Large intestine (tissue), 3 donors: ENCODE data around the gene SHC1. TPM values are rescaled to one million over a fixed set of nuclear protein-coding genes. Genes with fewer than 3 reads are reported as not detected.

Source experiments
- DNase-seq, 2 donors: peaks; one replicate each; pipeline versions ENCODE4 v3.0.0 to v3.0.0-alpha.2; 2013
- H3K27ac ChIP-seq: one replicate; pipeline ENCODE4 v1.5.1; 2013; ENCODE audit warnings: low read length
- H3K27me3 ChIP-seq: 2 replicates; pipeline ENCODE4 v1.6.1; 2013; ENCODE audit warnings: low read length; ENCODE audit not compliant: control insufficient read depth, insufficient read depth
- H3K36me3 ChIP-seq: 2 replicates; pipeline ENCODE4 v1.6.1; 2013; ENCODE audit warnings: low read length; ENCODE audit not compliant: control insufficient read depth, insufficient read depth
- H3K4me1 ChIP-seq: one replicate; pipeline ENCODE4 v1.6.1; 2013; ENCODE audit warnings: low read length; ENCODE audit not compliant: control insufficient read depth, insufficient read depth
- H3K4me3 ChIP-seq: one replicate; pipeline ENCODE4 v1.5.1; 2013; ENCODE audit warnings: low read length
- H3K9me3 ChIP-seq: one replicate; pipeline ENCODE4 v1.6.1; 2013; ENCODE audit warnings: mild to moderate bottlenecking, low read depth, low read length, moderate library complexity; ENCODE audit not compliant: control insufficient read depth
- WGBS: methylation state at CpG from one replicate; pipeline ENCODE4 v1.1.5; 2013; ENCODE audit warnings: low lambda C conversion rate; ENCODE audit not compliant: insufficient coverage; 5-methylcytosine and 5-hydroxymethylcytosine counted together
- polyA plus RNA-seq: library from polyadenylated mRNA; unstranded; fragments of 120-200 nt; gene quantifications from one replicate; pipeline ENCODE4 v1.2.1, GENCODE V29; 2013

Gene SHC1
- polyA plus RNA-seq, 1 donor = 76.4 TPM

DNA sequence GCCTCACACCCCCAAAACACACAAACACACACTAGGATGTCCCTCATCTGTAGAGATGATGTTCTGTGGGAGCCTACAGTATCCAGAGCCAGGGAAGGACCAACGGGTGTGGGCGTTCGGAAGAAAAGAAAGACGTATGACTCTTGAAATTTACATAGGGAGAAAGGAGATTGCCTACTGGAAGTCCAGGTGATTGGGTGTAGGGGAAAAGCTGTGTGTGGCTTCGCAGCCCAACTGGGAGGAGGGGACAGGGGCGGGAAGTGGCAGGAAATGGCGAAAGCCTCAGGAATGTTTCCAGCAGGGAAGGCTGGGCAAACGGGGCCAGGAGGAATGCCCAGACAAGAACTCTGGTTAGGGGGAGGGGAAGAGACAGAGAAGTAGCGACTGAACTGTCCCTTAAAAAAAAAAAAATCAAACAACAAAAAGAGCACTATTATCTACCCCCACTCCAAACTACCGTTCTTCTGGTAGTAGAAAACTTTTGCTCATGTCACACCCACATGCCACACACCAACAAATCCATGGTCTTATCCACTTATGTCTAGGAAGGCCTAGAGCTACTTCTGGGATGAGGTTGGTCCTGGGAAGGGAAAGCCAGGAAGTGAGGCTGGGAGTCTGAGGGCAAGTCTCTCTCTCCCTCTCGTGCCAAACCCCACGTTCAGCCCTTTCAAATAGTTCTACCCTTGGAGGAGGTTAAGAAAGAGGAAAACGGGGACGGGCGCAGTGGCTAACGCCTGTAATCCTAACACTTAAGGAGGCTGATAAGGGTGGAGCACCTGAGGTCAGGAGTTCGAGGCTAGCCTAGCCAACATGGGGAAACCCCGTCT is 2.2 kb upstream of the SHC1 start:
- Histone ChIP-seq H3K4me3 (peak overlapping the region; percentile 68), H3K27ac (peak overlapping the region; percentile 100), H3K36me3 (peaks cover 21% of the 10 kb centered on the region), H3K27me3 (no peaks in the 10 kb centered on the region), H3K4me1 (peaks cover 38% of the 10 kb centered on the region), H3K9me3 (no peaks in the 10 kb centered on the region)
- 20% methylated on average over 2 of the region's 18 CpGs for WGBS
- peak; percentile 62 to 84 for DNase-seq

DNA sequence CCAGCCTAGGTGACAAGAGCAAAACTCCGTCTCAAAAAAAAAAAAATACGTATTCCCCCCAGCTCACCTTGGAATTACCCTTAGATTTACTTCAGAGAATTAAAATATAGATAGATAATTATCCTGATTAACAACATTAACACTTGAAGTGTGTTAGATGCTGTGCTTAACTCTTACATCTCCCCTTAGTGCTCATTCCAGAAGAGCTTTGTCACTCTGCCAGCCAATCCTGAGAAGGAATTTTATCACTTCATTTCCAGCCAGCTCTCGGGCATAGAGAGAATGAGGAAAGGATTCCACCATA is 1.6 kb upstream of the SHC1 start:
- Histone ChIP-seq H3K27me3 (no peaks in the 10 kb centered on the region), H3K4me1 (peaks cover 38% of the 10 kb centered on the region), H3K36me3 (peaks cover 27% of the 10 kb centered on the region), H3K4me3 (no peak overlapping the region), H3K27ac (peak overlapping the region; percentile 100), H3K9me3 (no peaks in the 10 kb centered on the region)
- no peak for DNase-seq
- WGBS = 60% methylated on average over 1 of the region's 3 CpGs

DNA sequence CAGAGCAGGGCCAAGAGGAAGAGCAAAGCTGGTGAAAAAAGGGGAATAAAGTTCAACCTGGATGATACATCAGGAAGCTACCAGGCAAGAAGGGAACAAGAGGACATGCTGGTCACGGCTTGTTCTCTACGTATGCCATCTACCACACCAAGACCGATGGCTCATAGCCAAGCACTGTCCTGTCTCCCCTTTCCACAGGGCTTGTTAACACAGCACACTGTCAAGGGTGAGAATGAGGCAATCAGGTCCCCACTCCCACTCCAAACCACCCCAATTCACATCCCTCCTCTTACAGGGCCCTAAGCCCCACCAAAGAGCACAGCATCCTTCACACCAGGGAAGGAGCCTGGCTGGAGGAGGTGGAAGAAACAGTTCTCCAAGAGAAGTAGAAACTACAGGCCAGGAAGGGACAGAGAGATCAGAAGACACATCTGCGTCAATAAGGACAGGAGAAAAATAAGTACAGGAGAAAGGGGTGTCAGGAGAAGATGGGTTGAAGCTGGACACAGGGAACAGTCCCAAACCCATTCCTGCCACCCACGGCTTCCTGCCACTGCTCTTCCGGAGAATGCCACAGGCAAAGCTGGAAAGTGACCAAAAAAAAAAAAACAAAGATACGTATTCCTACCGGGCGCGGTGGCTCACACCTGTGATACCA is 923 bp upstream of the SHC1 start:
- H3K27me3 ChIP-seq = no peaks in the 10 kb centered on the region
- H3K4me1 ChIP-seq = peaks cover 33% of the 10 kb centered on the region
- DNase-seq = no peak
- peak overlapping the region; percentile 33 for H3K4me3 ChIP-seq
- peak overlapping the region; percentile 70 for H3K27ac ChIP-seq
- no CpG with 5 or more reads among the region's 10 CpGs for WGBS
- no peaks in the 10 kb centered on the region for H3K9me3 ChIP-seq
- peaks cover 34% of the 10 kb centered on the region for H3K36me3 ChIP-seq

DNA sequence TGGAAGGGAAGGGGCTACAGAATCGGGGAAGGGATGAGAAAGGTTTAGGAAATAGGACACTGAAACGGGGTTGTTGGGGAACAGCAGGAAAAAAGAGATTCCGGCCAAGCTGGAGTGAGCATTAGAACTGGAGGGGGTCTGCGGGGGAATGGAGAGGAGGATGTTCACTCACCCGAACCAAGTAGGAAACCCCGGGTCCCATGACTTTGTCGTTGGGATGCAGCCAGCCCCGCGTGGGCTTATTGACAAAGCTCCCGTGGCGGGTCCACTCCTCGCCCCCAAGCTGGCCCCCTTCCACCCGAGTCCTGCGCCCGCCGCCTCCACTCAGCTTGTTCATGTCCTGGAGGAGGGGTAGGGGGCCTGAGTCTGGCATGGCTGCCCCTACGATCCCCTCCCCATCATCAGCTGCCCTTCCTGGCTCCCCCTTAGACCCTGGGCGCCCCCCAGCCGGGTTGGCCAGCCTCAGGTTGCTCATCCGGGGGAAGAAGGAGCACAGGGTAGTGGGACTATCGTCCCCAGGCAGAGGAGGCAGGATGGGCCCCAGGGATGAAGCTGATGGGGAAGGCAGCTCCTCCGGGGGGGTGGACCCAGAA is 591 bp downstream of the SHC1 start:
- Histone ChIP-seq H3K36me3 (peaks cover 48% of the 10 kb centered on the region), H3K9me3 (no peaks in the 10 kb centered on the region), H3K4me1 (peaks cover 30% of the 10 kb centered on the region), H3K27ac (peak overlapping the region; percentile 70), H3K27me3 (no peaks in the 10 kb centered on the region), H3K4me3 (peak overlapping the region; percentile 33)
- WGBS = 80% methylated on average over 1 of the region's 22 CpGs
- no peak for DNase-seq

DNA sequence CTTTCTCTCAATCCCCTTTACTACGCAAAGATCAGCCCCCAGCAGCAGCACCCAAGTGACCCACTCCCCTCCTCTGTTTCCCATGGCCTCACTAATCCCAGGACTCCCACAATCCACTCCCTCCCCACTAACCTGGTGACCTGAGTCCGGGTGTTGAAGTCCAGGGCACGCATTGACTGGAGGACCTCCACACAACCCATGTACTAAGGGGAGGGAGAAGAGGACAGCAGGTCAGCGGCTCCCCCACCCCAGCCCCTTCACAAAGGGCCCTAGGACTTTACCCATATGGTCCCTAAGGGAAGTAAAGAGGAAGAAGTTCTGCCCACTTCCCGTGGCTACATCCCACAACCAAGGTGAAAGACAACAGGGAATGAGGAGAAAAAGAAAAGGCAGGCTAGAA is 1.3 kb downstream of the SHC1 start:
- no peak for DNase-seq
- Histone ChIP-seq H3K9me3 (no peaks in the 10 kb centered on the region), H3K36me3 (peaks cover 55% of the 10 kb centered on the region), H3K4me1 (peaks cover 30% of the 10 kb centered on the region), H3K27me3 (no peaks in the 10 kb centered on the region), H3K4me3 (peak overlapping the region; percentile 6), H3K27ac (no peak overlapping the region)
- no CpG with 5 or more reads among the region's 5 CpGs for WGBS

DNA sequence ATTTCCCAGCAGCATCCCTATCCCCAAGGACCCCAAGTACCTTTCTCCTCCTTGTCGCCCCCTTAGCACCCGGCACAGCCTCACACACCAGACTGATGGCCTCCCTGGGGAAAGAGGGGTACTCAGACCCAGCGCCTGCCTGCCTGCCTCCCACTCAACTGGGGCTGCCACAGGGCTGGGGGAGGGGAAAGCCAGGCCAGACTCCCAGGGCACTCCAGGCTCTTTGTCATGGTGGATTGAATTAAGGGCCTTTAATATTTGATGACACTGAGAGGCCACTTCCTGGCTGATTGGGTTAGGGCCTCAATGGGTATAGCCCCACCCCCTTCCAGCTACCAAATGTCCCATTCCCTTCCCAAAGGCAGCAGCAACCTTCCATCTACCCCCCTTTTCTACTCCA is 1.8 kb downstream of the SHC1 start:
- Histone ChIP-seq H3K27ac (no peak overlapping the region), H3K9me3 (no peaks in the 10 kb centered on the region), H3K4me3 (peak overlapping the region; percentile 6), H3K4me1 (peaks cover 30% of the 10 kb centered on the region), H3K36me3 (peaks cover 60% of the 10 kb centered on the region), H3K27me3 (no peaks in the 10 kb centered on the region)
- no peak for DNase-seq
- no CpG with 5 or more reads among the region's 3 CpGs for WGBS

DNA sequence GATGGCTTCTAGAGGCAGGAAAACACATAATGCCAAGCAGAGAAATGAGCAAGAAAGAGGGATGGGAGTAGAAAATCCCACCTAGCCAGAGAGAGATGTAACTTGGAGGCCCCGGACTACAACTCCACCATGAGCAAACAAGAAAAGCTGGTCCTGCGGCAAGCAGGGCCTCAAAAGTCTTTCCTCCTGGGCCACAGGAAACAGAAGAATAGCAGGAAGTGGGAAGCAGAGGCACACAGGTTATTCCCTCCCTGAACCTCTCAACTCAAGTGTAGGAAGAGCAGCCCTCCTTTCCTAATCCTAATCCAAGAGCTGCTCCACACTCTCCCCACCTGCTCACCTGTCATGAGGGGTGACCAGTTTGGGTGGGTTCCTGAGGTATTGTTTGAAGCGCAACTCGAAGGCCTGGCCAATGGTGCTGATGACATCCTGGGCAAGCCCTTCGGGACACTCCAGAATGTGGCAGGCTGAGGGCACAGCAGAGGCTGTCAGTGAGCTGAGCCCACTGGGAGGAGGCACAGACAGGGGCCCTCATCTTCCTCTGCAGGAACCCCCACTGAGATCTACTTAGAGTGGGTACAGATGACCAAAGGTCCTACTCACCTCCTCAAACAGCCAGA is 3.1 kb downstream of the SHC1 start:
- Histone ChIP-seq H3K27me3 (no peaks in the 10 kb centered on the region), H3K36me3 (peaks cover 69% of the 10 kb centered on the region), H3K27ac (no peak overlapping the region), H3K9me3 (no peaks in the 10 kb centered on the region), H3K4me3 (no peak overlapping the region), H3K4me1 (peaks cover 30% of the 10 kb centered on the region)
- WGBS = no CpG with 5 or more reads among the region's 5 CpGs
- no peak for DNase-seq

DNA sequence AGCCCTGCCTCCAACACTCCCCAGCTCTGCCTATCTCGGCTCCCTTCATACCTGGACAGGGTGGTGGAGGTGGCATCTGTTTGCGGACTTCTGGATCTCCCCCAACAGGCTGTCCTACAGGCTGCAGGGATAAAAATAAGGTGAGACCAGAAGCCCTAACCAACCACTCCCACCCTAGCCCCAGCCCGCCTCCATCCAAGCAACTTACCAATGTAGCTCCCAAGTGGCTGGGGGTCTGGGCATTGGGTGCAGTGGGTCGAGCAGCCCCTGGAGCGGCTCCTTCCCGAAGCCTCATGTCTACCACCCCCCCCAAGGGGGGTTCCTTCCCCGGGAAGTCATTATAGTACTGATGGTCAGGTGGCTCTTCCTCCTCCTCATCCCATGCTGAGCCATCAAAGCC is 4.4 kb downstream of the SHC1 start:
- H3K27ac ChIP-seq = no peak overlapping the region
- H3K36me3 ChIP-seq = peaks cover 69% of the 10 kb centered on the region
- no CpG with 5 or more reads among the region's 7 CpGs for WGBS
- no peaks in the 10 kb centered on the region for H3K27me3 ChIP-seq
- peaks cover 2% of the 10 kb centered on the region for H3K9me3 ChIP-seq
- no peak overlapping the region for H3K4me3 ChIP-seq
- H3K4me1 ChIP-seq = peaks cover 23% of the 10 kb centered on the region
- DNase-seq = no peak

DNA sequence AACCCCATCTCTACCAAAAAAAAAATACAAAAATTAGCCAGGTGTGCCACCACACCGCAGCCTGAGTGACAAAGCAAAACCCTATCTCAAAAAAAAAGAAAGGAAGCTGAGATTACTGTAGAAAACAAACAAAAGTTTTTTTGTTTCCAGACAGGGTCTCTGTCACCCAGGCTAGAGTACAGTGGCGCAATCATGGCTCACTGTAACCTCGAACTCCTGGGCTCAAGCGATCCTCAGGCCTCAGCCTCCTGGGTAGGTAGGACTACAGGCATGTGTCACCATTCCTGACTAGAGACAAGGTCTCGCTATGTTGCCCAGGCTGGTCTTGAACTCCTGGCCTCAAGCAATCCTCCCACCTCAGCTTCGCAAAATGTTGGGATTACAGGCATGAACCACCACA is 6.2 kb downstream of the SHC1 start:
- no peak overlapping the region for H3K27ac ChIP-seq
- peaks cover 2% of the 10 kb centered on the region for H3K9me3 ChIP-seq
- H3K4me1 ChIP-seq = peaks cover 16% of the 10 kb centered on the region
- H3K27me3 ChIP-seq = no peaks in the 10 kb centered on the region
- 100% methylated on average over 1 of the region's 6 CpGs for WGBS
- H3K36me3 ChIP-seq = peaks cover 68% of the 10 kb centered on the region
- DNase-seq = no peak
- H3K4me3 ChIP-seq = no peak overlapping the region

DNA sequence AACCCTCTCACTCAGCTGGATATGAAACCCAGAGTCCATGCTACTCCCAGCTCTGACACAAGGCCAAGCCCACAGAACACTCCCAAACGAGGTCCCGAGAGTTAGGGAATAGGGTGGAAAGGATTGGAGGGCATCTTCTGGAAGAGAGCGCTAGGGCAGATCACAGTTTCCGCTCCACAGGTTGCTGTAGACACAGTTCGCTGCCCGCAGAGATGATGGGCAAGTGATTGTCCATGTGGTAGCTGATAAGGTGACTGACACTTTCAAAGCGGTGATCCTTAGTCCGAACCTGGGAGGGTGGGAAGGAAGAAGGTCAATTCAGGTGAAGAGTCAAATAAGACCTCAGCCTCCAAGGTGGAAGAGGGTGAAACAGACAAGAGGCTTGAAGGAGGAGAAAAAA is 6.9 kb downstream of the SHC1 start:
- WGBS = 20% methylated on average over 1 of the region's 8 CpGs
- Histone ChIP-seq H3K27ac (no peak overlapping the region), H3K27me3 (no peaks in the 10 kb centered on the region), H3K36me3 (peaks cover 68% of the 10 kb centered on the region), H3K9me3 (peaks cover 2% of the 10 kb centered on the region), H3K4me3 (no peak overlapping the region), H3K4me1 (peaks cover 16% of the 10 kb centered on the region)
- no peak for DNase-seq
